Measurements from ENCODE around the gene AGAP1. TPM values are rescaled to one million over a fixed set of nuclear protein-coding genes. Genes with fewer than 3 reads are reported as not detected.

Gene AGAP1
- total RNA-seq, 2 experiments from 2014 or later = not detected

DNA sequence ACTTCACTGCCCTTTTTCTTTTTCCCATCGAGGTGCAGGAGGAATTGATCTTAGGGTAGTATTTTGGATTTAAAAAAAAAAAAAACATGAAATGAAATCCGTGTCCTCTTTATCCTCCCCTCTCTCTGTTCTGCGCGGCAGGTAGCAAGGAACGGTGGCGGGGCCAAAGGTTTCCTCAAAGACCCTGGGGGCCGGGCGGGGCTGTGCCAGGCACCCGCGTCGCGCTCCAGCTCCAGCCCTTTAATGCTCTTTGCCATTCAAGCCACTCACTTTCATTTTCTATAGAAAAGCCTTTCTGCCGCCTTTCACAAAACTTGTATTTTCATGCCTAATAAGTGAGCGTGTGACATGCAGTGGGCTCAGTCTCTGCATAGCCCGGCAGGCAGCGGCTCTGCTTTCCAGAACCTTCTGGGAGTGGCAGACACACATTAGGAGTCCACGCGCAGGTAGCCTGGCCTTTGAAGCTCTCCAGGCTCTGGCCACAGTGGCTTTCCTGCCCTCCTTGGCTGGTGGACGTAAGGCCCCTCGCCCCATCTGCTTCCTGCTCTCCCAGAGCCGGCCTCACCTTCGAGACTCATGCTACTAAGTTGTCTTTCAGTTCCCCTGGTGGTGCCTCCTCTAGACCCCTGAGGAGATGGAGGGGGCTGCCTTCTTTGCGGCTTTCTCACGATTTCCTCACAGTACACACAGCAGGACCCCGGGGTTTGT is 41.7 kb downstream of the AGAP1 start:
- TF ChIP-seq, protein P1, sequence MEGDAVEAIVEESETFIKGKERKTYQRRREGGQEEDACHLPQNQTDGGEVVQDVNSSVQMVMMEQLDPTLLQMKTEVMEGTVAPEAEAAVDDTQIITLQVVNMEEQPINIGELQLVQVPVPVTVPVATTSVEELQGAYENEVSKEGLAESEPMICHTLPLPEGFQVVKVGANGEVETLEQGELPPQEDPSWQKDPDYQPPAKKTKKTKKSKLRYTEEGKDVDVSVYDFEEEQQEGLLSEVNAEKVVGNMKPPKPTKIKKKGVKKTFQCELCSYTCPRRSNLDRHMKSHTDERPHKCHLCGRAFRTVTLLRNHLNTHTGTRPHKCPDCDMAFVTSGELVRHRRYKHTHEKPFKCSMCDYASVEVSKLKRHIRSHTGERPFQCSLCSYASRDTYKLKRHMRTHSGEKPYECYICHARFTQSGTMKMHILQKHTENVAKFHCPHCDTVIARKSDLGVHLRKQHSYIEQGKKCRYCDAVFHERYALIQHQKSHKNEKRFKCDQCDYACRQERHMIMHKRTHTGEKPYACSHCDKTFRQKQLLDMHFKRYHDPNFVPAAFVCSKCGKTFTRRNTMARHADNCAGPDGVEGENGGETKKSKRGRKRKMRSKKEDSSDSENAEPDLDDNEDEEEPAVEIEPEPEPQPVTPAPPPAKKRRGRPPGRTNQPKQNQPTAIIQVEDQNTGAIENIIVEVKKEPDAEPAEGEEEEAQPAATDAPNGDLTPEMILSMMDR (conservative IDR thresholded peaks at IDR 0.05; ENCODE audit: low read length) = no peak
- TF ChIP-seq EZH2phosphoT487 (IDR thresholded peaks at IDR 0.05; ENCODE audit: borderline replicate concordance, low read depth, low read length) = no peak
- H3K9me2 ChIP-seq (ENCODE audit: insufficient read depth, low read length) = no peaks in the 10 kb centered on the region
- no peak overlapping the region for H2AFZ ChIP-seq (ENCODE audit: low read length)
- H3K4me2 ChIP-seq (ENCODE audit: low read length) = no peak overlapping the region
- no TSS peak for BruUV-seq (replicated peaks)
- H4K20me1 ChIP-seq (ENCODE audit: insufficient read depth, low read length) = no peaks in the 10 kb centered on the region
- POLR2A ChIA-PET = no interaction called here
- no peak overlapping the region for H3K27ac ChIP-seq (ENCODE audit: low read depth, low read length, poor library complexity, severe bottlenecking)
- H3K36me3 ChIP-seq (ENCODE audit: insufficient read depth, low read length) = no peaks in the 10 kb centered on the region
- H3K4me1 ChIP-seq (ENCODE audit: insufficient read depth, low read length, poor library complexity, severe bottlenecking) = no peaks in the 10 kb centered on the region
- CTCF ChIA-PET (ENCODE audit: unreplicated experiment) = no interaction called here
- H3K9me3 ChIP-seq (ENCODE audit: low read length) = no peaks in the 10 kb centered on the region
- DNase-seq (ENCODE audit: low spot score) = no peak
- no peak overlapping the region for H3K4me3 ChIP-seq (ENCODE audit: low read depth, low read length, poor library complexity, severe bottlenecking)
- H3K79me2 ChIP-seq (ENCODE audit: insufficient read depth, low read depth, low read length) = no peaks in the 10 kb centered on the region
- intact Hi-C loops (cut with micrococcal nuclease; ENCODE audit: unreplicated experiment) = no loop called here

DNA sequence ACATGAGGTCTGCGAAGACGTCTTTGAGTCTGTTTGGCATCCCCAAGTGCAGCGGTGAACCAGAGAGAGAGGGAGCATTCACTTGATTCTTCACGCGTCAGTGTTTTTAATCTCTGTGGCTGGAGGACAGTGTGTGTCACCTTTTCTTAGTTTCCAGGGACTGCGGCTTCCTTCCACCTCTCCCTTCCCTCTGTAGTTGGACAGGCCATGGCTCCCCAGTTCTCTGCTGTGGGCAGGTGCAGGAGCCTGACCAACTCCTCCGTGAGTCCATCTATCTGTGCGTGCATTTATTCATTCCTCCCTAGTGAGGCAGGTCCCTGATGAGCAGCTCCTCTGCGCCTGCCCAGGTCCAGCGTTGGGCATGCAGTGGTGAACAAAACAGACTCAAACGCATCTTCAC is 42.9 kb downstream of the AGAP1 start:
- Histone ChIP-seq H3K9me2 (ENCODE audit: insufficient read depth, low read length) (no peaks in the 10 kb centered on the region), H3K27ac (ENCODE audit: low read depth, low read length, poor library complexity, severe bottlenecking) (no peak overlapping the region), H3K9me3 (ENCODE audit: low read length) (no peaks in the 10 kb centered on the region), H3K4me2 (ENCODE audit: low read length) (no peak overlapping the region), H3K79me2 (ENCODE audit: insufficient read depth, low read depth, low read length) (no peaks in the 10 kb centered on the region), H2AFZ (ENCODE audit: low read length) (no peak overlapping the region), H3K36me3 (ENCODE audit: insufficient read depth, low read length) (no peaks in the 10 kb centered on the region), H3K4me3 (ENCODE audit: low read depth, low read length, poor library complexity, severe bottlenecking) (no peak overlapping the region), H4K20me1 (ENCODE audit: insufficient read depth, low read length) (no peaks in the 10 kb centered on the region), H3K4me1 (ENCODE audit: insufficient read depth, low read length, poor library complexity, severe bottlenecking) (no peaks in the 10 kb centered on the region)
- intact Hi-C loops (cut with micrococcal nuclease; ENCODE audit: unreplicated experiment) = no loop called here
- TF ChIP-seq, protein P1 (conservative IDR thresholded peaks at IDR 0.05; ENCODE audit: low read length) = no peak
- TF ChIP-seq EZH2phosphoT487 (IDR thresholded peaks at IDR 0.05; ENCODE audit: borderline replicate concordance, low read depth, low read length) = no peak
- POLR2A ChIA-PET = no interaction called here
- no peak for DNase-seq (ENCODE audit: low spot score)
- CTCF ChIA-PET (ENCODE audit: unreplicated experiment) = no interaction called here
- no TSS peak for BruUV-seq (replicated peaks)

DNA sequence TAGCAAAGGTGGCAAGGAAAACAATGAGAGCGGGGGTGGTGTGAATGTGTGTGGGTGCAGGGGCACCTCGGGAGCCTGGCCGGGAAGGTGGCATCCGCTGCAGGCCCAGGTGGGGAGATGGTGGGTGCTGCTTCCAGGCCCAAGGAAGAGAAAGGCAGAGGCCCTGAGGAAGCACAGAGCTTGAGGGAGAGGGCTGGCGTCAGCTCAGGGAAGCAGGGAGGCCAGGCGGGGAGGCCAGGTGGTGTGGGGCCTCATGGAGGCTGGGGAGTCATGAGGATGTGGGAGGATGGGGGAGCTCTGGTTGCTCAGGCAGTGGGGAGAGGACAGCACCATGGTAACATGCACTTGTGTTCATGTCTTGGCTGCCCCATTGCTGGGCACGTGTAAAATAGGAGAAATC is 43.3 kb downstream of the AGAP1 start:
- no peak for TF ChIP-seq EZH2phosphoT487 (IDR thresholded peaks at IDR 0.05; ENCODE audit: borderline replicate concordance, low read depth, low read length)
- TF ChIP-seq, protein P1 (conservative IDR thresholded peaks at IDR 0.05; ENCODE audit: low read length) = no peak
- intact Hi-C loops (cut with micrococcal nuclease; ENCODE audit: unreplicated experiment) = no loop called here
- Histone ChIP-seq H3K9me3 (ENCODE audit: low read length) (no peaks in the 10 kb centered on the region), H3K27ac (ENCODE audit: low read depth, low read length, poor library complexity, severe bottlenecking) (no peak overlapping the region), H3K4me2 (ENCODE audit: low read length) (no peak overlapping the region), H3K9me2 (ENCODE audit: insufficient read depth, low read length) (no peaks in the 10 kb centered on the region), H3K36me3 (ENCODE audit: insufficient read depth, low read length) (no peaks in the 10 kb centered on the region), H4K20me1 (ENCODE audit: insufficient read depth, low read length) (no peaks in the 10 kb centered on the region), H2AFZ (ENCODE audit: low read length) (no peak overlapping the region), H3K79me2 (ENCODE audit: insufficient read depth, low read depth, low read length) (no peaks in the 10 kb centered on the region), H3K4me1 (ENCODE audit: insufficient read depth, low read length, poor library complexity, severe bottlenecking) (no peaks in the 10 kb centered on the region), H3K4me3 (ENCODE audit: low read depth, low read length, poor library complexity, severe bottlenecking) (no peak overlapping the region)
- no peak for DNase-seq (ENCODE audit: low spot score)
- ChIA-PET CTCF (ENCODE audit: unreplicated experiment) (no interaction called here), POLR2A (no interaction called here)
- no TSS peak for BruUV-seq (replicated peaks)

Data from OCI-LY7 (cell line).